ENCODE measurements around the gene TMEM81. TPM values are rescaled to one million over a fixed set of nuclear protein-coding genes. Genes with fewer than 3 reads are reported as not detected.

Gene TMEM81
- total and polyA plus RNA-seq, 2 experiments from 2014 or later = 3.6 to 4.5 TPM

DNA sequence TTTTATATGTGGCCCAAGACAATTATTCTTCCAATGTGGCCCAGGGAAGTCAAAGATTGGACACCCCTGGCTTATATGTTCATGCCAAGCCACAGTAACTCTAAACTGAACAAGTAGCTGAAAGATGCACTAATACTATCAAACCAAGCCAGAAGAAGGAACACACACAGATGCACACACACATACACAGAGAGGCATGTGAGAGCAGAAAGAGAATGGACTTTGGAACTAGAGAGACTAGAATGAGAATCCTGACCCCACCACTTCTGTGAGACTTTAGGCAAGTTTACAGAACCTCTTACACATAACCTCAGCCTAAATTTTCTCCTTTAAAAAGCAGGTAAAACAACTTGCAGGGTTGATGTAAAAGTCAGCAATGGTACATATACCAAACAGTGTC is 11.2 kb upstream of the TMEM81 start:
- no peak for DNase-seq (ENCODE audit: low spot score)
- H3K9me3 Mint-ChIP-seq = no peaks in the 10 kb centered on the region
- ATAC-seq = no peak
- no peak overlapping the region for H3K4me3 Mint-ChIP-seq
- H3K9me2 ChIP-seq (ENCODE audit: insufficient read depth) = no peaks in the 10 kb centered on the region
- peaks cover 72% of the 10 kb centered on the region for H3K36me3 Mint-ChIP-seq (ENCODE audit: low read depth)
- H3K4me2 ChIP-seq = no peak overlapping the region
- no peaks in the 10 kb centered on the region for H3F3A ChIP-seq (replicated peaks; ENCODE audit: low read depth)
- H3K27me3 Mint-ChIP-seq (ENCODE audit: insufficient read depth, low read depth, poor library complexity) = peaks cover 2% of the 10 kb centered on the region
- H3K27me3 ChIP-seq (ENCODE audit: insufficient read depth) = no peaks in the 10 kb centered on the region
- H3K27ac Mint-ChIP-seq = no peak overlapping the region
- H3K4me1 ChIP-seq (ENCODE audit: insufficient read depth) = no peaks in the 10 kb centered on the region
- H3K36me3 ChIP-seq (ENCODE audit: insufficient read depth) = peaks cover 71% of the 10 kb centered on the region
- peaks cover 3% of the 10 kb centered on the region; the same call in 1 of the 2 replicates for H4K20me1 ChIP-seq (replicated peaks; ENCODE audit: insufficient read depth)
- no peak overlapping the region for H3K27ac ChIP-seq (ENCODE audit: low read depth)
- no peaks in the 10 kb centered on the region for H3K79me2 ChIP-seq (replicated peaks; ENCODE audit: insufficient read depth)
- TF ChIP-seq, protein P1, sequence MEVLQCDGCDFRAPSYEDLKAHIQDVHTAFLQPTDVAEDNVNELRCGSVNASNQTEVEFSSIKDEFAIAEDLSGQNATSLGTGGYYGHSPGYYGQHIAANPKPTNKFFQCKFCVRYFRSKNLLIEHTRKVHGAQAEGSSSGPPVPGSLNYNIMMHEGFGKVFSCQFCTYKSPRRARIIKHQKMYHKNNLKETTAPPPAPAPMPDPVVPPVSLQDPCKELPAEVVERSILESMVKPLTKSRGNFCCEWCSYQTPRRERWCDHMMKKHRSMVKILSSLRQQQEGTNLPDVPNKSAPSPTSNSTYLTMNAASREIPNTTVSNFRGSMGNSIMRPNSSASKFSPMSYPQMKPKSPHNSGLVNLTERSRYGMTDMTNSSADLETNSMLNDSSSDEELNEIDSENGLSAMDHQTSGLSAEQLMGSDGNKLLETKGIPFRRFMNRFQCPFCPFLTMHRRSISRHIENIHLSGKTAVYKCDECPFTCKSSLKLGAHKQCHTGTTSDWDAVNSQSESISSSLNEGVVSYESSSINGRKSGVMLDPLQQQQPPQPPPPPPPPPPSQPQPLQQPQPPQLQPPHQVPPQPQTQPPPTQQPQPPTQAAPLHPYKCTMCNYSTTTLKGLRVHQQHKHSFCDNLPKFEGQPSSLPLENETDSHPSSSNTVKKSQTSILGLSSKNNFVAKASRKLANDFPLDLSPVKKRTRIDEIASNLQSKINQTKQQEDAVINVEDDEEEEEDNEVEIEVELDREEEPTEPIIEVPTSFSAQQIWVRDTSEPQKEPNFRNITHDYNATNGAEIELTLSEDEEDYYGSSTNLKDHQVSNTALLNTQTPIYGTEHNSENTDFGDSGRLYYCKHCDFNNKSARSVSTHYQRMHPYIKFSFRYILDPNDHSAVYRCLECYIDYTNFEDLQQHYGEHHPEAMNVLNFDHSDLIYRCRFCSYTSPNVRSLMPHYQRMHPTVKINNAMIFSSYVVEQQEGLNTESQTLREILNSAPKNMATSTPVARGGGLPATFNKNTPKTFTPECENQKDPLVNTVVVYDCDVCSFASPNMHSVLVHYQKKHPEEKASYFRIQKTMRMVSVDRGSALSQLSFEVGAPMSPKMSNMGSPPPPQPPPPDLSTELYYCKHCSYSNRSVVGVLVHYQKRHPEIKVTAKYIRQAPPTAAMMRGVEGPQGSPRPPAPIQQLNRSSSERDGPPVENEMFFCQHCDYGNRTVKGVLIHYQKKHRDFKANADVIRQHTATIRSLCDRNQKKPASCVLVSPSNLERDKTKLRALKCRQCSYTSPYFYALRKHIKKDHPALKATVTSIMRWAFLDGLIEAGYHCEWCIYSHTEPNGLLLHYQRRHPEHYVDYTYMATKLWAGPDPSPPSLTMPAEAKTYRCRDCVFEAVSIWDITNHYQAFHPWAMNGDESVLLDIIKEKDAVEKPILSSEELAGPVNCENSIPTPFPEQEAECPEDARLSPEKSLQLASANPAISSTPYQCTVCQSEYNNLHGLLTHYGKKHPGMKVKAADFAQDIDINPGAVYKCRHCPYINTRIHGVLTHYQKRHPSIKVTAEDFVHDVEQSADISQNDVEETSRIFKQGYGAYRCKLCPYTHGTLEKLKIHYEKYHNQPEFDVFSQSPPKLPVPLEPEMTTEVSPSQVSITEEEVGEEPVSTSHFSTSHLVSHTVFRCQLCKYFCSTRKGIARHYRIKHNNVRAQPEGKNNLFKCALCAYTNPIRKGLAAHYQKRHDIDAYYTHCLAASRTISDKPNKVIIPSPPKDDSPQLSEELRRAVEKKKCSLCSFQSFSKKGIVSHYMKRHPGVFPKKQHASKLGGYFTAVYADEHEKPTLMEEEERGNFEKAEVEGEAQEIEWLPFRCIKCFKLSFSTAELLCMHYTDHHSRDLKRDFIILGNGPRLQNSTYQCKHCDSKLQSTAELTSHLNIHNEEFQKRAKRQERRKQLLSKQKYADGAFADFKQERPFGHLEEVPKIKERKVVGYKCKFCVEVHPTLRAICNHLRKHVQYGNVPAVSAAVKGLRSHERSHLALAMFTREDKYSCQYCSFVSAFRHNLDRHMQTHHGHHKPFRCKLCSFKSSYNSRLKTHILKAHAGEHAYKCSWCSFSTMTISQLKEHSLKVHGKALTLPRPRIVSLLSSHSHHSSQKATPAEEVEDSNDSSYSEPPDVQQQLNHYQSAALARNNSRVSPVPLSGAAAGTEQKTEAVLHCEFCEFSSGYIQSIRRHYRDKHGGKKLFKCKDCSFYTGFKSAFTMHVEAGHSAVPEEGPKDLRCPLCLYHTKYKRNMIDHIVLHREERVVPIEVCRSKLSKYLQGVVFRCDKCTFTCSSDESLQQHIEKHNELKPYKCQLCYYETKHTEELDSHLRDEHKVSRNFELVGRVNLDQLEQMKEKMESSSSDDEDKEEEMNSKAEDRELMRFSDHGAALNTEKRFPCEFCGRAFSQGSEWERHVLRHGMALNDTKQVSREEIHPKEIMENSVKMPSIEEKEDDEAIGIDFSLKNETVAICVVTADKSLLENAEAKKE (CRISPR knock-in tag; IDR thresholded peaks at IDR 0.05) = no peak
- TF ChIP-seq JUNB (IDR thresholded peaks at IDR 0.05; ENCODE audit: unreplicated experiment) (no peak), EZH2phosphoT487 (IDR thresholded peaks at IDR 0.05; ENCODE audit: unreplicated experiment) (no peak), STAT1 (IDR thresholded peaks at IDR 0.05; ENCODE audit: unreplicated experiment) (no peak), CREB1 (CRISPR knock-in tag; IDR thresholded peaks at IDR 0.05; ENCODE audit: low read depth) (no peak), POLR2AphosphoS5 (IDR thresholded peaks at IDR 0.05; ENCODE audit: low read depth) (no peak), NANOG (IDR thresholded peaks at IDR 0.05; ENCODE audit: borderline replicate concordance) (no peak), ZNF114 (CRISPR knock-in tag; IDR thresholded peaks at IDR 0.05) (no peak), ZNF331 (CRISPR knock-in tag; IDR thresholded peaks at IDR 0.05; ENCODE audit: low read depth) (no peak), EZH2 (IDR thresholded peaks at IDR 0.05; ENCODE audit: low read depth, unreplicated experiment) (no peak)
- TF ChIP-seq, protein P2, sequence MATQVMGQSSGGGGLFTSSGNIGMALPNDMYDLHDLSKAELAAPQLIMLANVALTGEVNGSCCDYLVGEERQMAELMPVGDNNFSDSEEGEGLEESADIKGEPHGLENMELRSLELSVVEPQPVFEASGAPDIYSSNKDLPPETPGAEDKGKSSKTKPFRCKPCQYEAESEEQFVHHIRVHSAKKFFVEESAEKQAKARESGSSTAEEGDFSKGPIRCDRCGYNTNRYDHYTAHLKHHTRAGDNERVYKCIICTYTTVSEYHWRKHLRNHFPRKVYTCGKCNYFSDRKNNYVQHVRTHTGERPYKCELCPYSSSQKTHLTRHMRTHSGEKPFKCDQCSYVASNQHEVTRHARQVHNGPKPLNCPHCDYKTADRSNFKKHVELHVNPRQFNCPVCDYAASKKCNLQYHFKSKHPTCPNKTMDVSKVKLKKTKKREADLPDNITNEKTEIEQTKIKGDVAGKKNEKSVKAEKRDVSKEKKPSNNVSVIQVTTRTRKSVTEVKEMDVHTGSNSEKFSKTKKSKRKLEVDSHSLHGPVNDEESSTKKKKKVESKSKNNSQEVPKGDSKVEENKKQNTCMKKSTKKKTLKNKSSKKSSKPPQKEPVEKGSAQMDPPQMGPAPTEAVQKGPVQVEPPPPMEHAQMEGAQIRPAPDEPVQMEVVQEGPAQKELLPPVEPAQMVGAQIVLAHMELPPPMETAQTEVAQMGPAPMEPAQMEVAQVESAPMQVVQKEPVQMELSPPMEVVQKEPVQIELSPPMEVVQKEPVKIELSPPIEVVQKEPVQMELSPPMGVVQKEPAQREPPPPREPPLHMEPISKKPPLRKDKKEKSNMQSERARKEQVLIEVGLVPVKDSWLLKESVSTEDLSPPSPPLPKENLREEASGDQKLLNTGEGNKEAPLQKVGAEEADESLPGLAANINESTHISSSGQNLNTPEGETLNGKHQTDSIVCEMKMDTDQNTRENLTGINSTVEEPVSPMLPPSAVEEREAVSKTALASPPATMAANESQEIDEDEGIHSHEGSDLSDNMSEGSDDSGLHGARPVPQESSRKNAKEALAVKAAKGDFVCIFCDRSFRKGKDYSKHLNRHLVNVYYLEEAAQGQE (IDR thresholded peaks at IDR 0.05; ENCODE audit: unreplicated experiment) = no peak
- TF ChIP-seq, protein P3, sequence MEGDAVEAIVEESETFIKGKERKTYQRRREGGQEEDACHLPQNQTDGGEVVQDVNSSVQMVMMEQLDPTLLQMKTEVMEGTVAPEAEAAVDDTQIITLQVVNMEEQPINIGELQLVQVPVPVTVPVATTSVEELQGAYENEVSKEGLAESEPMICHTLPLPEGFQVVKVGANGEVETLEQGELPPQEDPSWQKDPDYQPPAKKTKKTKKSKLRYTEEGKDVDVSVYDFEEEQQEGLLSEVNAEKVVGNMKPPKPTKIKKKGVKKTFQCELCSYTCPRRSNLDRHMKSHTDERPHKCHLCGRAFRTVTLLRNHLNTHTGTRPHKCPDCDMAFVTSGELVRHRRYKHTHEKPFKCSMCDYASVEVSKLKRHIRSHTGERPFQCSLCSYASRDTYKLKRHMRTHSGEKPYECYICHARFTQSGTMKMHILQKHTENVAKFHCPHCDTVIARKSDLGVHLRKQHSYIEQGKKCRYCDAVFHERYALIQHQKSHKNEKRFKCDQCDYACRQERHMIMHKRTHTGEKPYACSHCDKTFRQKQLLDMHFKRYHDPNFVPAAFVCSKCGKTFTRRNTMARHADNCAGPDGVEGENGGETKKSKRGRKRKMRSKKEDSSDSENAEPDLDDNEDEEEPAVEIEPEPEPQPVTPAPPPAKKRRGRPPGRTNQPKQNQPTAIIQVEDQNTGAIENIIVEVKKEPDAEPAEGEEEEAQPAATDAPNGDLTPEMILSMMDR (conservative IDR thresholded peaks at IDR 0.05; ENCODE audit: low read depth in 2 of 2) = no peak
- TF ChIP-seq, protein P4, sequence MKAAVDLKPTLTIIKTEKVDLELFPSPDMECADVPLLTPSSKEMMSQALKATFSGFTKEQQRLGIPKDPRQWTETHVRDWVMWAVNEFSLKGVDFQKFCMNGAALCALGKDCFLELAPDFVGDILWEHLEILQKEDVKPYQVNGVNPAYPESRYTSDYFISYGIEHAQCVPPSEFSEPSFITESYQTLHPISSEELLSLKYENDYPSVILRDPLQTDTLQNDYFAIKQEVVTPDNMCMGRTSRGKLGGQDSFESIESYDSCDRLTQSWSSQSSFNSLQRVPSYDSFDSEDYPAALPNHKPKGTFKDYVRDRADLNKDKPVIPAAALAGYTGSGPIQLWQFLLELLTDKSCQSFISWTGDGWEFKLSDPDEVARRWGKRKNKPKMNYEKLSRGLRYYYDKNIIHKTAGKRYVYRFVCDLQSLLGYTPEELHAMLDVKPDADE (IDR thresholded peaks at IDR 0.05) = no peak
- H3K4me1 Mint-ChIP-seq = no peaks in the 10 kb centered on the region
- no peak overlapping the region for H2AFZ ChIP-seq
- no peak overlapping the region for H3K4me3 ChIP-seq
